Measurements from ENCODE around the gene MBNL2.

The MBNL2 gene

DNA sequence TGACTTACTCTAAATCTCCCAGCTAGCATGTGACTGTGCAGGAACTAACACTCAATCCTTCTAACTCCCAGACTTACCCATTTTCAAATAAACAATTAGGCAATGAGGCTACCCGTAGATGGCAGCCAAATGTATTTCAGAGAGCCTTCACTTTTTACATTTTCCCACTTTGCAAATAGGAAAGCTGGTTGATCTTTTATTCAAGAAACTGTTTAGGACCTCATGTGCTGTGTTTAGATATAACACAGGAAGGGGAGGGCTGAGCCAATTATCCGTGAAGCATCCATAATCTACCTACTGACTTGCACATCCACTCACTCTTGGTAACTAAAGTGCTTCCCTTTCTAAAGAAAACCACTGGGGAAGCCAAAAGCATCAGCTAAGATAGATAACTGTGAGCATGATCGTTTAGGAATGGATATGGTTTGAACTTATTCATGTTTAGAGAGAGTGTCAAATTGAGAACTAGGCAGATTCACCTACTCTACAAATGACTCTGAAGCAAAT is 33.4 kb downstream of the MBNL2 start:
- no peak for DNase-seq

- no peak for DNase-seq
Observed at GRCh38 chr13:97256343-97256783, 34.2 kb downstream of the MBNL2 start.

DNA sequence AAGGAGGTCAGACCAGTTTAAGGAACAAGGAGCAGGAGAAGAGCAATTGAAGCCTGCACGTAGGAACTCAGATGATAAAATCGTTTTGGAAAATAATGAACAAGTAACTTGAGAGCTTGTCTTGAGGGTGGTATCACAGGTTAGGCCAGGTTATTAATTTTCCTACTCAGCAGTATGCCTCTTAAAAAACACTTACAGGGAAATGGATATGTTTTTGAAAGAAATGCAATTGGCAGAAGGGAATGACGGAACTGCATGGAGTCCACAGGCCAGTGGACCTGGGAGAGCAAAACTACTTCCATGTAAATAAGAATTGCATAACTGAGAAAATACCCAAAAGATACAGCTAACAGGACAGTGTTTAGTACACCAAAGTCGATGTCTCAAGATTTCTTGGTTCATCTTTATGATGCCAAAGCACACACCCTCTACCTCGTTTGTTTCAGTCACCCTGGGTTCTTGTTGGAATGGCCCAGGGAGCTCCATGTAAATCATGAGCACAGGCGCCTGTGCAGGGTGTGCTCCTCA is 35.2 kb downstream of the MBNL2 start:
- DNase-seq, result no peak

- no peak for DNase-seq
Observed at GRCh38 chr13:97257800-97258799, 36.0 kb downstream of the MBNL2 start.

DNA sequence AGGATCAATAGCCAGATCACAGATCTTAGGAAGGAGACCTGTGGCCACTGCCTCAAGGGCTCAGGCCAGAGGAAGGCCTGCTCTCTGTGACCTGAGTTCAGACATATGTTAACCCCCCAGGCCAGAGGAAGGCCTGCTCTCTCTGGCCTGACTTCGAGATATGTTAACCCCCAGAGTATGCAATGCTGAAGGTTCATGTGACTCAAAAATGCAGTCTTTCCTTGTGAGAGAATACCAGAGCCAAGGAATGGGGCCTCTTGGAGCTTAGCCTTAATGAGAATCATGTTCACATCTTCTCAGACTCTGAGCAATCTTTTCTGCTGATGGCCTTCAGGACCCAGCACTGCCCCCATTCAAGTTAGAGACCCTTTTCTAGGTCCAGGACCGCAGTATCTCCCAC is 36.7 kb downstream of the MBNL2 start:
- no peak for DNase-seq

- DNase-seq, result no peak
Observed at GRCh38 chr13:97259410-97259797, 37.3 kb downstream of the MBNL2 start.

DNA sequence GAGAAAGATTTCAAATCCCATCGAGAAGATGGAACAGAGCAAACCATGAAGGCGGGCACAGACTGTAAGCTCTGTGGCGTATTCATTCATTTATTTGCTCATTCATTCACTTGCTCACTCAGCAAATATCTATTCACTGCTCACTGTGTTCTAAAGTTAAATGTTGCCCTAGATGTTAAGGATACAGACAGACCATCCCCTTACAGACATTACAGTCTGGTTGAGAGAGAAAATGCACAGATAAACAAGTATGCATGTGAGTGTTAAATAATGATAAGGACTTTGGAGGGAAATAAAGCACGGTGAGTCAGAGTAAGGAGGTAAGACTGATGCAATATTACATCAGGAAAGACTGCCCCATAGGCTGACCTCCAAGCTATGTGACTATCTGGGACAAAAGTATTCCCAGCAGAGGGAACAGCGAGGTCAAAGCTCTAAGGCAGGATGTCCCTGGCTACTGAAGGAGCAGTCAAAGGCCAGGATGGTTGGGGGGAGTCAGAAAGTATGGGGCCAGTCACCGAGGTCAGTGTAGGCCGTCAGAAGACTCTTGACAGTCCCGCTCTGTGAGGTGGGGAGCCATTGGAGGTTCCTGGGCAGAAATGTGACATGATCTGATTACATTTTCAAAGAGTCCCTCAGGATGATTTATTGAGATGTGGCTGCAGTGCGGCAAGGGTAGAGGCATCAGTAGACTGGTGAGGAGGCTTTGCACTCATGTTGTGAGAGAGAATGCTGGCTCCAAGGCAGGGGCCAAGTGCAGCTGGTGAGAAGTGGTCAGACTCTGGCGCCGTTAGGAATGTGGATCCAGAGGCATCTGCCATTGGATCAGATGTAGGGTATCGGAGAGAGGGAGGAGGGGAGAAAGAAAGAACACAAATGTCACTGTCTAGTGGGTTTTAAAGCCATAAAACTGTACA is 37.9 kb downstream of the MBNL2 start:
- DNase-seq, result no peak

GRCh38 chr13:97261254-97262005 is 39.3 kb downstream of the MBNL2 start:
- DNase-seq, result peak; percentile 29

DNA sequence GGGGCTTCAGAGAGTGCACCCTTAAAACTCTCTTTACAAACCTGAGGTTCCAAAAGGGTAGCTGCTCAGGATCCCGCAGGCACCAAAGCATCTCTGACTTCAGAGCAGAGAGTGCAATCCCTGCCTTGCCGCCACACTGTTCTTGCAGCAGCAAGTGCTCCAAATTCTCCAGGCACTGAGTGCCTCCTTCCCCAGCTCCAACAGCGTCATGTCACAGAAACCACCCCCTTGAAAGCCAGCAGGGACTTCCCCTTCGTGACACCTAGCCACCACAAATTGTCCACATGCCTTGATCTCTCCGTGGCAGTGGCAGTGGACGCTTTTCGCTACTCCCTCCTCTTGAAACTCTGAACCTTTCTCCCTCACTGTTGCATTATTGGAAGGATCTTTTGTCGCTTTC is 39.9 kb downstream of the MBNL2 start:
- no peak for DNase-seq

GRCh38 chr13:97263160-97263559 is 41.0 kb downstream of the MBNL2 start:
- DNase-seq, result no peak

GRCh38 chr13:97264663-97265062 is 42.5 kb downstream of the MBNL2 start:
- no peak for DNase-seq

GRCh38 chr13:97266332-97266731 is 44.2 kb downstream of the MBNL2 start:
- DNase-seq, result no peak

DNA sequence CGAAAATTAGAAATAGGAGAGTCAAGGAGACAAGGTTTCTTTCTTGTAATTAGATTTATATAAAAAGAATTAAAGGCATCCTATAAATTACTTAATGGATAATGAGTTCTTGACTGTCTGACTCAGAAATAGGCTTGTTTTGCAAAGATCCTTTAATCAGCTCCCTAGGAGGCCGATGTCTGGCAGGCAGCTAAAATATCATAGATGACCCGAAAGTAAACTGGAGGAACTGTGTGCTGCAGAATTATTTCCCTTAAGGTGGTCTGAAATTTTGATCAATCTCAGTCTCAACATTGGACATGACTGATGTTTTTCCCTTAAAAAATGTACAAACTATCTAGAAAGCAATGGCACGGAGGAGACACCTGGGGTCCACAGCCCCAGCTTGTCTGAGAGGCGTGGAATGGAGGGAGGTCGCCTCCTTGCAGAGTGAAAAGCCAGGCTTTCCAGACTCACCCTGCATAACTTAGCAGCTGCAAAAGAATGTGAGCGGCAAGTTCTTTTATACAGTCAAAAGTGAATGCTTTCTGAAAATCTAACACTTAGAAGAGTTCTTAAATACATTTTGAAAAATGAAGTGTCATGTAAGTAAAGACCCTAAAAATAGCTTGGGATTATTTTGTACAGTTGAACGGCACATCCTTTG is 44.8 kb downstream of the MBNL2 start:
- DNase-seq, result no peak

GRCh38 chr13:97267418-97268059 is 45.4 kb downstream of the MBNL2 start:
- DNase-seq, result no peak

DNA sequence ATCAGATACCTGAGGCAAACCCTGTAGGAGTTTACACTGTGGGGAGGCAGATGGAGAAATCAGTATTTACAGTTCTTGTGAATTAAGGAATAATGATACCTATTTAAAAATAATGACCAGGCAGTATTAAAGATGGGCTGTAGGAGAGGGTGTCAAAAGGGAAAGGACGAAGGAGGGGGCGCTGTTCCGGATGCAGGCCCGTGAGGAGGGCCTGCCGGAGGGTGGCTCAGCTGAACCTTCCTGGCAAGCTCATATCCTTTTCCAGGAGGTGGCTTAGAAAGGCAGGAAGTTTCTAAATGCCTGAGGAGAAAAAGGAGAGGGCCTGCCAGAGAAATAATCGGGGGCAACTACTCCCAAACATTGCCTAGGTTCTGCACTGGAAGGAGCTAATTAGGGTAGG is 46.6 kb downstream of the MBNL2 start:
- no peak for DNase-seq

DNA sequence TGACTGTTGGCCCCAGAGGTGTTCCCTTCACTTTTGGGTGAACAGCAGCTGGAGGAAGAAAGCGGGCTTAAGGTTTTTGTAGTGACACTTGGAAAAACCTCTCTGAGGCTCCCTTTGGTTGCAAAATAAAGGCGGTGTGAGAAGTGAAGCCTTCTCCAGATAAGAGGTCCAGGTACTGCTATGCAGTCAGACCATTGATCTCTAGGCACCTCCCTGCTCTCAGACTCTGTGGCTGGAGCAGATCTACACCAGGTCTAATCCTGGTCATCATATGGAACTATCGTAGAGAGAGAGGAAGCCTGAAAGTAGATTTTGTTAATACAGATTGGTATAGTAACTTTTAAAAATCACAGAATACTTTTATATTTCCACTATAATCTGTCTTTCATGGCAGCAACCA is 47.5 kb downstream of the MBNL2 start:
- no peak for DNase-seq

GRCh38 chr13:97272526-97272925 is 50.4 kb downstream of the MBNL2 start:
- DNase-seq, result no peak

DNA sequence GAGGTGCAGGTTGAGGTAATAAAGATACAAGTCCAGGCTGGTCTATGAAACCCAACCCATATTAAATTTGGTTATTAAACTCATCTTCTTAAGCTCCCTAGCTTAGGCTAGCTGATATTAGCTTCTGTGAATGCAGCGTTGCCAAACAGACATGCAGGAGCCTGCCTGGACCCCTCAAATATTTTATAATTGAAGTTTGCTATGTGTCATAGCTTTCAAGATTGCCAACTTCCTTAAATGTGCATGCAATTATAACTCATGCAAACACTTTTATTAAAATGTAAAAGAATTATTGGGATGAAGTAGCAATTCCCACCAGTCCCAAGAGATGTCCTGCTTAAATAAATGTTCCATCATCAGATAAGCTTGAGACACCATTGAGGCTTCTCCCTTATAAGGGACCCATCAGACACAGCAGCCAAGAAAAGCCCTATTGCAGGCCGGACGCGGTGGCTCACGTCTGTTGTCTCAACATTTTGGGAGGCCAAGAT is 51.3 kb downstream of the MBNL2 start:
- no peak for DNase-seq

DNA sequence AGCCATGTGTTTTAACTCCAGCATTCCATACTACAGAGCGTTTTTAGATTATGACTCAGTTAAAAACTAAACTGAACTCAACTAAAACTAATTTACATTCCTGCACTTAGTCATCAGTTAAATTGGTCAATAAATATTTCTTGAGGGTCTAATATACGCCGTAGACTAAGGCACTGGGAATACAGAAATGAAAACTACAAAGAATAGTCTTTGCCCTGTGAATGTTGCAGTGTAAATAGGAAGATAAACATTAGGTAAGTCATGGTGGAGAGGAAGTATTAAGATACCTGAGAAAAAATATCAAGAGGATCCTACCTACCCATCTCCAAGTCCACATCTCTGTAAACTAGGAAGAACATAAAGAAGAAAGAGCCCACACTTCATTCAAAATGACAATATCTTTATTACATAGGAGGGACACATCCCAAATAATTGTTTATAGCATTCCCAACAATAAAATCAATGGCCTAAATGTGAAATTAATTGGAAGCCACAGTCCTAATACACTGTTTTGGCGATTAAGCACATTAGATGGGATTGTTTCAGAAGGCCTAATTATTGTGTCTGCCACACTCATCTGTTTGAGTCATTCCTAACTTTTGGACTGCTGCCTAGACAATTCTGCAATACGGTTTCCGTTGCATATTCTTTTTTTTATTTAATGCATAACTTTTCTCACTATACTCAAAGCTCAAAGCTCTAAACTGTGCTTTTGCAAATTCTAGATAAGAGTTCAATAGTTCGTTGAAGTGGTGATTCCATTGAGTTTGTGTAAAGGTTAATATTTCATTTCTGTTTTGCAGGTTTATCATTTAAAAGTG is 52.9 kb downstream of the MBNL2 start:
- DNase-seq, result no peak
